Stimulated activated CD4-positive, alpha-beta T cell treated with anti-CD3 and anti-CD28 coated beads, Interleukin-1b, Interleukin-23, amount 100 ng/mL, for 48 hours (primary cell): ENCODE measurements around the gene CLDN20.

Experiments
- DNase-seq: peaks from one replicate; pipeline ENCODE4 v3.0.0-alpha.2; 2020

CLDN20 gene

GRCh38 chr6:155314092-155314772, 50.4 kb downstream of the CLDN20 start, which contains the start of gene TFB1M:
Gene TFB1M (minus strand): TSS chr6:155314484. CDS start chr6:155314428, 56 bp downstream.
- DNase-seq = peak; percentile 99

GRCh38 chr6:155314773-155315515, 51.1 kb downstream of the CLDN20 start:
- DNase-seq = peak; percentile 69

- no peak for DNase-seq
These were observed 51.7 kb downstream of the CLDN20 start for GRCh38 chr6:155315516-155315871.

- no peak for DNase-seq
These were observed 52.6 kb downstream of the CLDN20 start for GRCh38 chr6:155316419-155316818.

- no peak for DNase-seq
These were observed 53.4 kb downstream of the CLDN20 start for GRCh38 chr6:155317186-155317585.

- DNase-seq = no peak
These were observed 56.1 kb downstream of the CLDN20 start for GRCh38 chr6:155319902-155320301.

- no peak for DNase-seq
These were observed 60.4 kb downstream of the CLDN20 start for GRCh38 chr6:155324172-155324571.

GRCh38 chr6:155324993-155325392, 61.2 kb downstream of the CLDN20 start:
- DNase-seq = no peak

- no peak for DNase-seq
These were observed 62.1 kb downstream of the CLDN20 start for GRCh38 chr6:155325700-155326516.
